GM12878 (cell line): ENCODE data around the gene MAML2. TPM values are rescaled to one million over a fixed set of nuclear protein-coding genes. Genes with fewer than 3 reads are reported as not detected.

Experiments
- JUND ChIP-seq: IDR thresholded peaks from 2 replicates; pipeline ENCODE4 v1.6.1; 2012; ENCODE audit warnings: low read depth, mild to moderate bottlenecking, low read length, improper control_type of control experiment, moderate library complexity
- KAT2A ChIP-seq: conservative IDR thresholded peaks from 2 replicates; pipeline ENCODE4 v1.6.1; 2011; ENCODE audit warnings: low read depth, low read length; ENCODE audit not compliant: control insufficient read depth
- LARP7 ChIP-seq: fragments of 450-650 bp; IDR thresholded peaks from 2 replicates; pipeline ENCODE4 v1.6.1; 2017; ENCODE audit warnings: mild to moderate bottlenecking
- MLLT1 ChIP-seq: fragments of 450-650 bp; IDR thresholded peaks from 2 replicates; pipeline ENCODE4 v1.6.1; 2016; ENCODE audit warnings: mild to moderate bottlenecking
- NFIC ChIP-seq: IDR thresholded peaks from 2 replicates; pipeline ENCODE4 v1.6.1; 2012; ENCODE audit warnings: low read depth, mild to moderate bottlenecking, inconsistent platforms, low read length, moderate library complexity
- PBX3 ChIP-seq: IDR thresholded peaks from 2 replicates; pipeline ENCODE4 v1.6.1; 2011; ENCODE audit warnings: mild to moderate bottlenecking, low read depth, low read length, moderate library complexity; ENCODE audit not compliant: insufficient replicate concordance
- TCF12 ChIP-seq: IDR thresholded peaks from 2 replicates; pipeline ENCODE4 v1.6.1; 2011; ENCODE audit warnings: low read depth, mild to moderate bottlenecking, low read length
- polyA plus RNA-seq, 11 experiments: library from polyadenylated mRNA; depleted of rRNA in 4 of 11; unstranded in 6 of 11; stranded (reverse) in 5 of 11; fragments of >200 nt; fragmentation: Nextera tagmentation in 4 of 11; fragmentation: Illumina TruSeq in 1 of 11; extraction: Ambion mirVana in 4 of 11; extraction: Trizol in 1 of 11; gene quantifications; 1 replicate in 1 of 11; 2 replicates in 10 of 11; pipeline versions ENCODE4 v1.2.1 to v1.2.3, GENCODE V29; 2011 to 2016; ENCODE audit warnings: inconsistent platforms in 2 of 11, missing spikeins in 2 of 11, low read depth in 1 of 11
- total RNA-seq, 4 experiments: library from RNA; depleted of rRNA in 3 of 4; stranded (reverse); fragments of >200 nt in 3 of 4; fragmentation: Illumina TruSeq in 1 of 4; extraction: Trizol in 1 of 4; gene quantifications; 2 replicates each; pipeline versions ENCODE4 v1.2.1 to v1.2.3, GENCODE V29; 2013 to 2021
- TF ChIP-seq, protein P1 (sequence below): fragments of 450-650 bp; IDR thresholded peaks from 2 replicates; pipeline ENCODE4 v1.6.1; 2017; ENCODE audit warnings: mild to moderate bottlenecking, low read depth, inconsistent platforms; ENCODE audit not compliant: poor library complexity, severe bottlenecking
- TF ChIP-seq, protein P2 (sequence below): IDR thresholded peaks from 2 replicates; pipeline ENCODE4 v1.6.1; 2012; ENCODE audit warnings: low read depth, low read length, improper control_type of control experiment

MAML2 gene
- total and polyA plus RNA-seq, 10 of the 15 experiments (the other 5 are each of a cell fraction or from before 2014, with no cell fraction given), result 2.5 to 15.1 (median 12.0) TPM

- TF ChIP-seq MLLT1 (no peak), KAT2A (no peak), JUND (no peak), TCF12 (no peak), NFIC (no peak), LARP7 (no peak), PBX3 (no peak)
- TF ChIP-seq, protein P1, sequence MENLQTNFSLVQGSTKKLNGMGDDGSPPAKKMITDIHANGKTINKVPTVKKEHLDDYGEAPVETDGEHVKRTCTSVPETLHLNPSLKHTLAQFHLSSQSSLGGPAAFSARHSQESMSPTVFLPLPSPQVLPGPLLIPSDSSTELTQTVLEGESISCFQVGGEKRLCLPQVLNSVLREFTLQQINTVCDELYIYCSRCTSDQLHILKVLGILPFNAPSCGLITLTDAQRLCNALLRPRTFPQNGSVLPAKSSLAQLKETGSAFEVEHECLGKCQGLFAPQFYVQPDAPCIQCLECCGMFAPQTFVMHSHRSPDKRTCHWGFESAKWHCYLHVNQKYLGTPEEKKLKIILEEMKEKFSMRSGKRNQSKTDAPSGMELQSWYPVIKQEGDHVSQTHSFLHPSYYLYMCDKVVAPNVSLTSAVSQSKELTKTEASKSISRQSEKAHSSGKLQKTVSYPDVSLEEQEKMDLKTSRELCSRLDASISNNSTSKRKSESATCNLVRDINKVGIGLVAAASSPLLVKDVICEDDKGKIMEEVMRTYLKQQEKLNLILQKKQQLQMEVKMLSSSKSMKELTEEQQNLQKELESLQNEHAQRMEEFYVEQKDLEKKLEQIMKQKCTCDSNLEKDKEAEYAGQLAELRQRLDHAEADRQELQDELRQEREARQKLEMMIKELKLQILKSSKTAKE, result no peak
- TF ChIP-seq, protein P2, sequence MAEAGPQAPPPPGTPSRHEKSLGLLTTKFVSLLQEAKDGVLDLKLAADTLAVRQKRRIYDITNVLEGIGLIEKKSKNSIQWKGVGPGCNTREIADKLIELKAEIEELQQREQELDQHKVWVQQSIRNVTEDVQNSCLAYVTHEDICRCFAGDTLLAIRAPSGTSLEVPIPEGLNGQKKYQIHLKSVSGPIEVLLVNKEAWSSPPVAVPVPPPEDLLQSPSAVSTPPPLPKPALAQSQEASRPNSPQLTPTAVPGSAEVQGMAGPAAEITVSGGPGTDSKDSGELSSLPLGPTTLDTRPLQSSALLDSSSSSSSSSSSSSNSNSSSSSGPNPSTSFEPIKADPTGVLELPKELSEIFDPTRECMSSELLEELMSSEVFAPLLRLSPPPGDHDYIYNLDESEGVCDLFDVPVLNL, result no peak
Measured at GRCh38 chr11:96306933-96307775, 35.8 kb downstream of the MAML2 start (continued).
